Right atrium auricular region (tissue), 2 donors: Measurements from ENCODE around the gene BRAF. TPM values are rescaled to one million over a fixed set of nuclear protein-coding genes. Genes with fewer than 3 reads are reported as not detected.
"Not testable (repeated sequence)": the region's sequence is repeated elsewhere in the genome, so short reads cannot be mapped to it uniquely, and the experiment has no call there.

Experiments used
- DNase-seq: peaks from one replicate; pipeline ENCODE4 v3.0.0-alpha.2; 2019; ENCODE audit warnings: low spot score
- H3K27ac ChIP-seq, 2 donors: fragments of 200-600 bp; sonication (generic); 1 replicate in 1 of 2; 2 replicates in 1 of 2; pipeline ENCODE4 v1.5.1; 2016 to 2019
- H3K27me3 ChIP-seq, 2 donors: fragments of 200-600 bp; sonication (generic); one replicate each; pipeline versions ENCODE4 v1.5.1 to v1.6.0; 2017 to 2019
- H3K36me3 ChIP-seq: fragments of 200-600 bp; sonication (generic); one replicate; pipeline ENCODE4 v1.5.1; 2016
- H3K4me1 ChIP-seq, 2 donors: fragments of 200-600 bp; sonication (generic); one replicate each; pipeline versions ENCODE4 v1.5.1 to v1.6.0; 2017 to 2019
- H3K4me3 ChIP-seq, 2 donors: fragments of 200-600 bp; sonication (generic); 1 replicate in 1 of 2; 2 replicates in 1 of 2; pipeline ENCODE4 v1.5.1; 2017 to 2019; ENCODE audit warnings: mild to moderate bottlenecking in 1 of 2, moderate library complexity in 1 of 2
- H3K9me3 ChIP-seq, 2 donors: fragments of 200-600 bp; sonication (generic); one replicate each; pipeline ENCODE4 v1.5.1; 2019
- CTCF ChIP-seq, 2 donors: fragments of 200-600 bp; sonication (generic); IDR thresholded peaks; one replicate each; pipeline ENCODE4 v1.5.1; 2019; ENCODE audit warnings: antibody characterized with exemption in 2 of 2
- total RNA-seq, 2 donors: library from RNA; depleted of rRNA; stranded (reverse); fragments of >200 nt; gene quantifications; one replicate each; pipeline ENCODE4 v1.1.0, GENCODE V29; 2016

The BRAF gene
- total RNA-seq, 2 donors from 2014 or later: 23.5 to 29.2 TPM

GRCh38 chr7:140673774-140674155, 251.0 kb downstream of the BRAF start:
- H3K27ac ChIP-seq: peak overlapping the region; percentile 73 to 82
- no peaks in the 10 kb centered on the region for H3K36me3 ChIP-seq
- peaks cover 0 to 25% of the 10 kb centered on the region in 2 donors for H3K4me1 ChIP-seq
- H3K4me3 ChIP-seq: peak overlapping the region; percentile 64 to 72
- TF ChIP-seq CTCF (IDR thresholded peaks at IDR 0.05): no peak
- no peak for DNase-seq
- no peaks in the 10 kb centered on the region for H3K9me3 ChIP-seq
- no peaks in the 10 kb centered on the region for H3K27me3 ChIP-seq

GRCh38 chr7:140673063-140673773, 251.5 kb downstream of the BRAF start:
- Histone ChIP-seq H3K27ac (peak overlapping the region; percentile 73 to 82), H3K27me3 (no peaks in the 10 kb centered on the region), H3K4me3 (peak overlapping the region; percentile 64 to 72), H3K9me3 (no peaks in the 10 kb centered on the region), H3K36me3 (no peaks in the 10 kb centered on the region), H3K4me1 (peaks cover 0 to 25% of the 10 kb centered on the region in 2 donors)
- TF ChIP-seq CTCF (IDR thresholded peaks at IDR 0.05): peak in 1 of 2 donors; percentile 22
- no peak for DNase-seq

GRCh38 chr7:140672382-140673062, 252.2 kb downstream of the BRAF start, which contains the start of gene ADCK2:
Gene ADCK2 (plus strand): TSS chr7:140672945. CDS start chr7:140673331, 386 bp downstream.
- Histone ChIP-seq H3K9me3 (no peaks in the 10 kb centered on the region), H3K27ac (peak within 1 kb of the TSS; percentile 73 to 82), H3K4me3 (peak within 1 kb of the TSS; percentile 64 to 72), H3K36me3 (no peaks in the 10 kb centered on the region), H3K27me3 (no peaks in the 10 kb centered on the region), H3K4me1 (peaks cover 0 to 25% of the 10 kb centered on the region in 2 donors)
- DNase-seq: no peak
- no peak for TF ChIP-seq CTCF (IDR thresholded peaks at IDR 0.05)

GRCh38 chr7:140671966-140672365, 252.8 kb downstream of the BRAF start:
- no peaks in the 10 kb centered on the region for H3K36me3 ChIP-seq
- H3K27me3 ChIP-seq: no peaks in the 10 kb centered on the region
- DNase-seq: no peak
- H3K4me3 ChIP-seq: no peak overlapping the region
- no peak for TF ChIP-seq CTCF (IDR thresholded peaks at IDR 0.05)
- no peak overlapping the region for H3K27ac ChIP-seq
- H3K4me1 ChIP-seq: peaks cover 0 to 25% of the 10 kb centered on the region in 2 donors
- H3K9me3 ChIP-seq: no peaks in the 10 kb centered on the region

GRCh38 chr7:140670343-140670935, 254.3 kb downstream of the BRAF start:
- Histone ChIP-seq H3K4me1 (peaks cover 0 to 25% of the 10 kb centered on the region in 2 donors), H3K27me3 (no peaks in the 10 kb centered on the region), H3K36me3 (no peaks in the 10 kb centered on the region), H3K4me3 (no peak overlapping the region), H3K9me3 (no peaks in the 10 kb centered on the region), H3K27ac (no peak overlapping the region)
- no peak for TF ChIP-seq CTCF (IDR thresholded peaks at IDR 0.05)
- DNase-seq: no peak

GRCh38 chr7:140669862-140670261, 254.9 kb downstream of the BRAF start:
- not testable (repeated sequence) for DNase-seq, H3K9me3 ChIP-seq, H3K4me3 ChIP-seq, H3K36me3 ChIP-seq, H3K27me3 ChIP-seq, H3K27ac ChIP-seq
- H3K4me1 ChIP-seq: peaks cover 0 to 23% of the 10 kb centered on the region in 2 donors
